Peyer's patch (tissue), 4 donors: ENCODE measurements around the gene HSPB6. TPM values are rescaled to one million over a fixed set of nuclear protein-coding genes. Genes with fewer than 3 reads are reported as not detected.
"Not testable (repeated sequence)": the region's sequence is repeated elsewhere in the genome, so short reads cannot be mapped to it uniquely, and the experiment has no call there.

Experiments used
- DNase-seq, 3 donors: peaks; one replicate each; pipeline ENCODE4 v3.0.0-alpha.2; 2017 to 2019
- H3K27ac ChIP-seq, 4 donors: fragments of 200-600 bp; sonication (generic); one replicate each; pipeline ENCODE4 v1.5.1; 2016 to 2019
- H3K27me3 ChIP-seq, 2 donors: fragments of 200-600 bp; sonication (generic); one replicate each; pipeline ENCODE4 v1.5.1; 2019
- H3K36me3 ChIP-seq, 3 donors: fragments of 200-600 bp; sonication (generic); one replicate each; pipeline ENCODE4 v1.5.1; 2016 to 2019
- H3K4me1 ChIP-seq, 4 donors: fragments of 200-600 bp; sonication (generic); one replicate each; pipeline ENCODE4 v1.5.1; 2016 to 2019
- H3K4me3 ChIP-seq, 4 donors: fragments of 200-600 bp; sonication (generic); 1 replicate in 3 of 4; 2 replicates in 1 of 4; pipeline ENCODE4 v1.5.1; 2016 to 2019; ENCODE audit warnings: mild to moderate bottlenecking in 1 of 4
- H3K9me3 ChIP-seq, 4 donors: fragments of 200-600 bp; sonication (generic); one replicate each; pipeline ENCODE4 v1.5.1; 2016 to 2019; ENCODE audit warnings: mild to moderate bottlenecking in 1 of 4
- CTCF ChIP-seq, 6 experiments: fragments of 450-650 bp in 4 of 6; fragments of 200-600 bp in 2 of 6; sonication (generic) in 1 of 6; IDR thresholded peaks; one replicate each; pipeline ENCODE4 v1.5.1; 2017 to 2019; ENCODE audit warnings: antibody characterized with exemption in 6 of 6, mild to moderate bottlenecking in 3 of 6, moderate library complexity in 1 of 6
- POLR2A ChIP-seq, 2 donors: fragments of 450-650 bp; IDR thresholded peaks; one replicate each; pipeline ENCODE4 v1.5.1; 2017; ENCODE audit warnings: antibody characterized with exemption in 2 of 2, mild to moderate bottlenecking in 2 of 2, moderate library complexity in 2 of 2
- total RNA-seq, 4 donors: library from RNA; depleted of rRNA; stranded (reverse); fragments of >200 nt; gene quantifications; one replicate each; pipeline ENCODE4 v1.1.0, GENCODE V29; 2016

The HSPB6 gene
- total RNA-seq, 4 donors from 2014 or later, result 9.2 to 19.8 (median 13.6) TPM

DNA sequence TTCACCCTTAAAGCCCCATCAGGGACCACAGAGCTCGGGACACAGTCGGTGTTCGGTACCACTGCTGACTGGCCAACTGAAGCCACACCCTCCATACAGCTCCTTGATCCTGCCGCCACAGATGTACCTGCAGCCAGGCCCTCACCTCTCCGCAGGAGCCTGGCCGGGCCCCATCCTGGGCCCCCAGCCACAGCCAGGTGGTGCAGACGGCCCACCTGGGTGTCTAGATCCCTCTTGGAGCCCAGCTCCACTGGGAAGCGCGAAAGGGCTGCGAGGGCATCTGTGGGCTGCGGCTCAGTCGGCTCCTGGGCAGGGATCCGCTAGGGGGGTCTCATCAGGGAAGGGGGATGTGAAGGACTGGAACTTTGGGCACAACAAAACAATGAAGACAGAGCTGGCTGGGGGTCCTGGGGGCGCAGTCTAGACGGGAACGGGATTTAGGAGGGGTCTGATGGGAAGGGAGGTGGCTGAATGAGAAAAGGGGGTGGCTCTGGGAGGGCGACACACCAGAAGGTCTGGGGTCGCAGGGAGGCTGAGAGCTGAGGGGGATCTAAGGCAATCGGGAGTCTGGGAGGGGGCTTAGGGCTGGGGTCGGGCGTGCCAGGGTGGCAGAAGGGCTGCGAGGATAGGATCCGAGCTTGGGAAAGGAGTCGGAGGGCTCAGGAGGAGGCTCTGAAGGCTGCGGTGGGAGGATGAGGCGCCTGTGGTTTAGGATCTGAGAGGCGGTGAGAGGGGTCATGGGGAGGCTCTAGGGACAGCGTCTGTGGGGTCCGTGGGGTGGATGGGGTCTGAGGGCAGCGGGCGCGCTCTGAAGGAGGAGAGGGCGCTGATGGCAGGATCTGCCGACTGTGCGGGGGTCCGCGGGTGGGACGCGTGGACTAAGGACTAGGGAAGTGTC is 40.1 kb upstream of the HSPB6 start:
- H3K9me3 ChIP-seq, result no peaks in the 10 kb centered on the region
- H3K4me1 ChIP-seq, result no peaks in the 10 kb centered on the region
- no peak overlapping the region for H3K27ac ChIP-seq
- no peak for DNase-seq
- TF ChIP-seq CTCF (IDR thresholded peaks at IDR 0.05), result no peak
- no peak for TF ChIP-seq POLR2A (IDR thresholded peaks at IDR 0.05)
- H3K36me3 ChIP-seq, result no peaks in the 10 kb centered on the region
- peak overlapping the region in 2 of 4 donors; percentile 5 to 20 for H3K4me3 ChIP-seq
- no peaks in the 10 kb centered on the region for H3K27me3 ChIP-seq

DNA sequence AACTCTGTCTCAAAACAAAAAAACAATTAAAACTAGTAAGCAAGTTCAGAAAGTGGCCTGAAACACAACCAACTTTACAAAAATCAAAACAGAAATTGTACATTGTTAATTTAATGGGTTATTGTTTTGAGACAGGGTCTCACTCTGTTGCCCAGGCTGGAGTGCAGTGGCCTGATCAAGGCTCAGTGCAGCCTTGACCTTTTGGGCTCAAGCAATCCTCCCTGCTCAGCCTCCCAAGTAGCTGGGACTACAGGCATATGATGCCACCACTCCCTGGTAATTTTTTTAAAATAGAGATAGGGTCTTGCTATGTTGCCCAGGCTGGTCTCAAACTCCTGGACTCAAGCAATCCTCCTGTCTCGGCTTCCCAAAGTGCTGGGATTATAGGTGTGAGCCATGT is 38.7 kb upstream of the HSPB6 start:
- H3K36me3 ChIP-seq, DNase-seq, H3K4me3 ChIP-seq, H3K27ac ChIP-seq, H3K4me1 ChIP-seq, H3K27me3 ChIP-seq, H3K9me3 ChIP-seq: not testable (repeated sequence)

DNA sequence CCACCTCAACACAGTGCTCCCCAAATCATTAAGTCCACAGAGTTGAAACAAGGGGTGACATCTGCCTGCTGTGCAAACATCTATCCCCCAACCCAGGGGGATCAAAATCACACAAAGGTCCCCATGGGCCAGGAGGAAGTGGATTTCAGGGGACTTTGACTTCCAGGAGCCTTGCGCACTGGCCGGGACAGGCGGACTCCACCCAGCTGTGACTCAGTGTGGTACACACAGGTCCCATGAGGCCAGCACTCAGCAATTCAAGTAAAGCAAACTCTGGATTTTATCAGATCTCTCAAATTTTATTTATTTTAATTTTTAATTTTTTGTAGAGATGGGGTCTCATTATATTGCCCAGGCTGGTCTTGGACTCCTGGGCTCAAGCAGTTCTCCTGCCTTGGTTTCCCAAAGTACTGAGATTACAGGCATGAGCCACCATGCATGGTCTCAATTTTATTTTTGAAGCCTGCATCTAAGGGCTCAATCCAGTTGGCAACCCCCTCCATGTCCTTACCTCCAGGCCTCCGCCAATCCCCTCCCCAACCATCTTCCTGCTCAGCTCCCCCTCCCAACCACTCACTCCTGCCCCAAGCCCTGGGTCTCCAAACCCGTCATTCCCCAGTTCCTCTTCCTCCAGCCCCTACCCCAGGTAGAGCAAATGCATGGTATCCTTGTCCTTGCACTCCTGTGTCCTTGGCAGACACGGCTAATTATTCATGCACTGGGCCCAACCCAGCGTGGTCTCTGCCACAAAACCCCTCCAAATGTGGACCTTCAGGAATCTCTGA is 36.7 kb upstream of the HSPB6 start:
- no peak for TF ChIP-seq CTCF (IDR thresholded peaks at IDR 0.05)
- TF ChIP-seq POLR2A (IDR thresholded peaks at IDR 0.05), result no peak
- no peaks in the 10 kb centered on the region for H3K9me3 ChIP-seq
- no peak overlapping the region for H3K4me3 ChIP-seq
- H3K36me3 ChIP-seq, result no peaks in the 10 kb centered on the region
- H3K27ac ChIP-seq, result no peak overlapping the region
- H3K4me1 ChIP-seq, result no peaks in the 10 kb centered on the region
- no peaks in the 10 kb centered on the region for H3K27me3 ChIP-seq
- peak in 1 of 3 donors; percentile 66 for DNase-seq

DNA sequence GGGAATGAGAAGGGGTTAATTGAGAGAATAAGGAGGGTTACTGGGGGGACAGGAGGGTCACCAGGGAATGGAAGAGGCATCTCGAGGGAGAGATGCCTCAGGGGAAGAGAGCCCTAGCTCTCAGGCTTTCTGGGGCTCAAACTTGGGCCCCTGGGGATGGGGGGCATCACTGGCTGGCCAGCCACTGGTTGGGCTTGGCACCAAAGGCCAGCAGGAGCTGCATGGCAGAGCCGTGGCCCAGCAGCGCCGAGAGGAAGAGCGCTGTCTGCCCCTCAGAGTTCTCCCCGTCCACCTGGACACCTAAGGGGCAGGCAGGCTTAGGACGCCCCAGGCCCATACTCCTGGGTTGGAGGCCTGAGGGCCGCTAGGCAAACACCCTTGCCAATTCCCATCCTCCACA is 36.1 kb upstream of the HSPB6 start:
- TF ChIP-seq POLR2A (IDR thresholded peaks at IDR 0.05) (no peak), CTCF (IDR thresholded peaks at IDR 0.05) (no peak)
- H3K27ac ChIP-seq, result no peak overlapping the region
- no peak overlapping the region for H3K4me3 ChIP-seq

GRCh38 chr19:35792312-35792711 is 35.5 kb upstream of the HSPB6 start:
- no peaks in the 10 kb centered on the region for H3K27me3 ChIP-seq
- H3K9me3 ChIP-seq, result no peaks in the 10 kb centered on the region
- TF ChIP-seq POLR2A (IDR thresholded peaks at IDR 0.05), result no peak
- no peak for TF ChIP-seq CTCF (IDR thresholded peaks at IDR 0.05)
- no peaks in the 10 kb centered on the region for H3K36me3 ChIP-seq
- no peaks in the 10 kb centered on the region for H3K4me1 ChIP-seq
- no peak overlapping the region for H3K27ac ChIP-seq
- DNase-seq, result no peak
- H3K4me3 ChIP-seq, result no peak overlapping the region

More for the DNA sequence above, 36.1 kb upstream of the HSPB6 start:
- Histone ChIP-seq H3K36me3 (no peaks in the 10 kb centered on the region), H3K9me3 (no peaks in the 10 kb centered on the region), H3K27me3 (no peaks in the 10 kb centered on the region), H3K4me1 (no peaks in the 10 kb centered on the region)
- no peak for DNase-seq

- Histone ChIP-seq H3K27ac (no peak overlapping the region), H3K4me3 (no peak overlapping the region), H3K4me1 (no peaks in the 10 kb centered on the region), H3K27me3 (no peaks in the 10 kb centered on the region), H3K9me3 (no peaks in the 10 kb centered on the region), H3K36me3 (no peaks in the 10 kb centered on the region)
- TF ChIP-seq POLR2A (IDR thresholded peaks at IDR 0.05), result no peak
- no peak for TF ChIP-seq CTCF (IDR thresholded peaks at IDR 0.05)
- DNase-seq, result no peak
Observed at GRCh38 chr19:35791814-35792279, 35.0 kb upstream of the HSPB6 start.
